IMR-90 (cell line): ENCODE results near the gene C12orf54. TPM values are rescaled to one million over a fixed set of nuclear protein-coding genes. Genes with fewer than 3 reads are reported as not detected.
A peak's percentile ranks its signal among the peaks of the same experiment; 100 is the strongest.

Experiments used
- ATAC-seq: fragments of 200-7000 bp; cut with Tn5 transposase; 2 replicates; pipeline ENCODE4 v1.9.1; 2020; ENCODE audit warnings: low read depth, mild to moderate bottlenecking, moderate library complexity
- BruUV-seq: library from RNA; stranded (reverse); fragments of 400-500 nt; replicated peaks from 2 replicates; lab custom pipeline; 2021; lab: Mats Ljungman, UMichigan
- CTCF ChIA-PET: fragments of 300-600 bp; formaldehyde crosslinking; extraction: SDS; loops from one replicate; lab custom pipeline; 2021; ENCODE audit warnings: antibody characterized with exemption; lab: Yijun Ruan, JAX
- POLR2A ChIA-PET: fragments of 300-600 bp; sonication (Branson Sonifier 250); formaldehyde crosslinking; loops from one replicate; lab custom pipeline; 2022; ENCODE audit warnings: antibody characterized with exemption; ENCODE audit not compliant: unreplicated experiment; lab: Charles Lee
- DNase-seq: peaks from one replicate; pipeline ENCODE4 v3.0.0; 2013
- H2AFZ ChIP-seq: replicated peaks from 2 replicates; pipeline ENCODE3; 2013; ENCODE audit warnings: low read length, mild to moderate bottlenecking; ENCODE audit not compliant: poor library complexity
- H2AK5ac ChIP-seq: 2 replicates; pipeline ENCODE4 v1.6.1; 2013; ENCODE audit warnings: low read depth, low read length, inconsistent platforms
- H2AK9ac ChIP-seq: replicated peaks from 2 replicates; pipeline ENCODE3; 2013; ENCODE audit warnings: mild to moderate bottlenecking, low read depth, low read length, moderate library complexity; ENCODE audit not compliant: poor library complexity
- H2BK120ac ChIP-seq: 2 replicates; pipeline ENCODE4 v1.6.1; 2013; ENCODE audit warnings: low read depth, low read length, inconsistent platforms
- H2BK15ac ChIP-seq: 3 replicates; pipeline ENCODE4 v1.6.1; 2013; ENCODE audit warnings: low read depth, low read length, inconsistent platforms
- H2BK20ac ChIP-seq: 2 replicates; pipeline ENCODE4 v1.6.1; 2013; ENCODE audit warnings: low read depth, mild to moderate bottlenecking, inconsistent platforms, low read length, moderate library complexity
- H2BK5ac ChIP-seq: 2 replicates; pipeline ENCODE4 v1.6.1; 2013; ENCODE audit warnings: mild to moderate bottlenecking, low read depth, low read length, inconsistent platforms; ENCODE audit not compliant: poor library complexity, severe bottlenecking
- H3K14ac ChIP-seq: replicated peaks from 2 replicates; pipeline ENCODE4 v1.6.1; 2013; ENCODE audit warnings: low read depth, low read length, inconsistent platforms
- H3K18ac ChIP-seq: 2 replicates; pipeline ENCODE4 v1.6.1; 2013; ENCODE audit warnings: low read depth, low read length, control low read depth
- H3K23ac ChIP-seq: 2 replicates; pipeline ENCODE4 v1.6.1; 2013; ENCODE audit warnings: low read depth, low read length, inconsistent platforms
- H3K27ac ChIP-seq: 2 replicates; pipeline ENCODE4 v1.5.1; 2013; ENCODE audit warnings: mild to moderate bottlenecking, control low read depth, low read length; ENCODE audit not compliant: insufficient read depth
- H3K27me3 ChIP-seq: 2 replicates; pipeline ENCODE4 v1.6.1; 2013; ENCODE audit warnings: low read length; ENCODE audit not compliant: control insufficient read depth, insufficient read depth
- H3K36me3 ChIP-seq: 2 replicates; pipeline ENCODE4 v1.6.1; 2013; ENCODE audit warnings: low read length, mixed read lengths; ENCODE audit not compliant: control insufficient read depth, insufficient read depth
- H3K4ac ChIP-seq: 2 replicates; pipeline ENCODE4 v1.6.1; 2013; ENCODE audit warnings: low read depth, low read length, inconsistent platforms
- H3K4me1 ChIP-seq: 2 replicates; pipeline ENCODE4 v1.6.1; 2013; ENCODE audit warnings: low read length, mixed read lengths; ENCODE audit not compliant: control insufficient read depth, insufficient read depth
- H3K4me2 ChIP-seq: 2 replicates; pipeline ENCODE4 v1.6.1; 2013; ENCODE audit warnings: low read depth, mild to moderate bottlenecking, control low read depth, low read length, moderate library complexity
- H3K4me3 ChIP-seq: 2 replicates; pipeline ENCODE4 v1.5.1; 2013; ENCODE audit warnings: low read depth, mild to moderate bottlenecking, control low read depth, low read length, moderate library complexity; ENCODE audit not compliant: insufficient read depth
- H3K56ac ChIP-seq: 2 replicates; pipeline ENCODE4 v1.6.1; 2013; ENCODE audit warnings: low read length, inconsistent platforms; ENCODE audit not compliant: insufficient read depth; ENCODE audit errors: extremely low read depth
- H3K79me1 ChIP-seq, 2 experiments: 2 replicates each; pipeline ENCODE4 v1.6.1; 2013; ENCODE audit warnings: low read length in 2 of 2, inconsistent platforms in 1 of 2, low read depth in 1 of 2
- H3K9ac ChIP-seq: 2 replicates; pipeline ENCODE4 v1.6.1; 2013; ENCODE audit warnings: low read depth, low read length, control low read depth
- H3K9me1 ChIP-seq: 2 replicates; pipeline ENCODE4 v1.6.1; 2013; ENCODE audit warnings: low read length, inconsistent platforms; ENCODE audit not compliant: insufficient read depth
- H3K9me3 ChIP-seq: 2 replicates; pipeline ENCODE4 v1.6.1; 2013; ENCODE audit warnings: low read length; ENCODE audit not compliant: control insufficient read depth, insufficient read depth
- H4K20me1 ChIP-seq: 2 replicates; pipeline ENCODE4 v1.6.1; 2013; ENCODE audit warnings: low read length, inconsistent platforms; ENCODE audit not compliant: insufficient read depth
- H4K5ac ChIP-seq: 2 replicates; pipeline ENCODE4 v1.6.1; 2013; ENCODE audit warnings: mild to moderate bottlenecking, low read depth, low read length, control low read depth
- H4K8ac ChIP-seq, 2 experiments: 2 replicates each; pipeline ENCODE4 v1.6.1; 2013; ENCODE audit warnings: low read depth in 2 of 2, low read length in 2 of 2, control low read depth in 1 of 2, inconsistent platforms in 1 of 2
- H4K91ac ChIP-seq: 2 replicates; pipeline ENCODE4 v1.6.1; 2013; ENCODE audit warnings: low read depth, low read length, inconsistent platforms; ENCODE audit not compliant: insufficient read depth
- BHLHE40 ChIP-seq: fragments of 150-350 bp; IDR thresholded peaks from 2 replicates; pipeline ENCODE4 v1.6.1; 2016; ENCODE audit warnings: mild to moderate bottlenecking, low read depth, low read length
- CEBPB ChIP-seq: IDR thresholded peaks from 2 replicates; pipeline ENCODE4 v1.6.1; 2012; ENCODE audit warnings: low read depth, low read length, improper control_type of control experiment
- ELK1 ChIP-seq: fragments of 150-350 bp; IDR thresholded peaks from 2 replicates; pipeline ENCODE4 v1.6.1; 2016; ENCODE audit warnings: low read depth, mild to moderate bottlenecking, low read length, moderate library complexity, borderline replicate concordance
- FOS ChIP-seq: fragments of 150-350 bp; IDR thresholded peaks from 2 replicates; pipeline ENCODE4 v1.6.1; 2016; ENCODE audit warnings: low read depth, low read length
- MAFK ChIP-seq: IDR thresholded peaks from 2 replicates; pipeline ENCODE4 v1.6.1; 2012; ENCODE audit warnings: low read depth, low read length, improper control_type of control experiment
- MAZ ChIP-seq: IDR thresholded peaks from 2 replicates; pipeline ENCODE4 v1.6.1; 2012; ENCODE audit warnings: low read depth, mild to moderate bottlenecking, low read length, improper control_type of control experiment, moderate library complexity, borderline replicate concordance
- NFE2L2 ChIP-seq: fragments of 150-350 bp; IDR thresholded peaks from 2 replicates; pipeline ENCODE4 v1.6.1; 2016; ENCODE audit warnings: low read depth, mild to moderate bottlenecking, low read length
- RAD21 ChIP-seq: IDR thresholded peaks from 2 replicates; pipeline ENCODE4 v1.6.1; 2012; ENCODE audit warnings: low read length, improper control_type of control experiment
- RCOR1 ChIP-seq: IDR thresholded peaks from 2 replicates; pipeline ENCODE4 v1.6.1; 2012; ENCODE audit warnings: mild to moderate bottlenecking, low read length, improper control_type of control experiment; ENCODE audit not compliant: insufficient replicate concordance
- RFX5 ChIP-seq: IDR thresholded peaks from 2 replicates; pipeline ENCODE4 v1.8.0; 2012; ENCODE audit warnings: low read depth, mild to moderate bottlenecking, low read length, moderate library complexity
- SMC3 ChIP-seq: fragments of 150-350 bp; IDR thresholded peaks from 2 replicates; pipeline ENCODE4 v1.6.1; 2016; ENCODE audit warnings: low read depth, mild to moderate bottlenecking, antibody characterized with exemption, low read length, moderate library complexity
- WGBS, 2 experiments: methylation state at CpG; one replicate each; pipeline versions ENCODE4 v1.1.5 to v1.1.7; 2013; ENCODE audit warnings: missing lambda C conversion rate in 2 of 2; ENCODE audit not compliant: insufficient read length in 1 of 2; ENCODE audit errors: extremely low coverage in 2 of 2; 5-methylcytosine and 5-hydroxymethylcytosine counted together
- dilution Hi-C: fragments of 300-500 bp; cut with HindIII; formaldehyde crosslinking; loops from one replicate; pipeline ENCODE4 v1.14.3; 2018; ENCODE audit warnings: low sequenced_read_pairs; ENCODE audit not compliant: unreplicated experiment
- in situ Hi-C: fragments of 300-500 bp; cut with MboI; formaldehyde crosslinking; loops from 3 replicates; pipeline ENCODE4 v1.14.3; 2019; ENCODE audit warnings: low sequenced_read_pairs, inconsistent platforms, mixed read lengths
- intact Hi-C: fragments of 100-400 bp; cut with micrococcal nuclease; formaldehyde crosslinking; loops from 2 replicates; pipeline ENCODE4 v1.10.0; 2022
- polyA plus RNA-seq, 3 experiments: library from polyadenylated mRNA; depleted of rRNA; stranded (reverse); fragments of >200 nt; gene quantifications; 2 replicates each; pipeline ENCODE4 v1.2.3, GENCODE V29; 2012; ENCODE audit warnings: low replicate concordance in 1 of 3
- total RNA-seq: library from RNA; depleted of rRNA; stranded (reverse); fragments of >200 nt; gene quantifications from 2 replicates; pipeline ENCODE4 v1.2.3, GENCODE V29; 2012
- TF ChIP-seq, protein P1 (sequence below): fragments of 150-350 bp; IDR thresholded peaks from 2 replicates; pipeline ENCODE4 v1.6.1; 2017; ENCODE audit warnings: mild to moderate bottlenecking, antibody characterized with exemption, low read length, low read depth

Gene C12orf54
- total and polyA plus RNA-seq, 2 of the 4 experiments (the other 2 are of a cell fraction) = not detected

- Histone ChIP-seq H3K36me3 (no peaks in the 10 kb centered on the region), H3K4me1 (no peaks in the 10 kb centered on the region), H4K20me1 (no peaks in the 10 kb centered on the region), H4K91ac (no peak overlapping the region), H3K4me3 (no peak overlapping the region), H2BK15ac (no peak overlapping the region), H2AK5ac (no peak overlapping the region), H3K9me3 (no peaks in the 10 kb centered on the region), H3K9me1 (no peaks in the 10 kb centered on the region), H4K5ac (no peak overlapping the region), H2BK20ac (no peak overlapping the region), H3K4ac (no peak overlapping the region), H3K9ac (no peak overlapping the region), H3K14ac (no peak overlapping the region), H3K79me1 (no peaks in the 10 kb centered on the region), H3K18ac (no peak overlapping the region), H3K27ac (no peak overlapping the region), H2BK120ac (no peak overlapping the region), H2AFZ (no peak overlapping the region), H3K56ac (no peak overlapping the region), H2AK9ac (no peak overlapping the region), H4K8ac (no peak overlapping the region), H3K23ac (no peak overlapping the region), H2BK5ac (no peak overlapping the region), H3K27me3 (no peaks in the 10 kb centered on the region), H3K4me2 (no peak overlapping the region)
- WGBS, 2 experiments = no CpG with 5 or more reads among the region's 2 CpGs
- dilution Hi-C loops = no loop called here
- POLR2A ChIA-PET = no interaction called here
- peak; percentile 40; the same call in 1 of the 2 replicates for ATAC-seq
- BruUV-seq = no TSS peak
- in situ Hi-C loops = no loop called here
- DNase-seq = peak; percentile 48
- intact Hi-C loops = no loop called here
- TF ChIP-seq NFE2L2 (no peak), SMC3 (no peak), MAZ (no peak), FOS (no peak), ELK1 (no peak), RCOR1 (no peak), BHLHE40 (no peak), RFX5 (no peak), MAFK (no peak), CEBPB (no peak), RAD21 (no peak)
- TF ChIP-seq, protein P1, sequence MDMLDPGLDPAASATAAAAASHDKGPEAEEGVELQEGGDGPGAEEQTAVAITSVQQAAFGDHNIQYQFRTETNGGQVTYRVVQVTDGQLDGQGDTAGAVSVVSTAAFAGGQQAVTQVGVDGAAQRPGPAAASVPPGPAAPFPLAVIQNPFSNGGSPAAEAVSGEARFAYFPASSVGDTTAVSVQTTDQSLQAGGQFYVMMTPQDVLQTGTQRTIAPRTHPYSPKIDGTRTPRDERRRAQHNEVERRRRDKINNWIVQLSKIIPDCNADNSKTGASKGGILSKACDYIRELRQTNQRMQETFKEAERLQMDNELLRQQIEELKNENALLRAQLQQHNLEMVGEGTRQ = no peak
- CTCF ChIA-PET = no interaction called here
Observed at GRCh38 chr12:48489012-48489411, 6.7 kb downstream of the C12orf54 start.
